Activated CD8-positive, alpha-beta memory T cell treated with anti-CD3 and anti-CD28 coated beads, Interleukin-2, amount 50 U/mL, for 48 hours (primary cell): ENCODE measurements around the gene SPATA3.

Experiments
- DNase-seq: peaks from one replicate; pipeline ENCODE4 v3.0.0-alpha.2; 2020

Gene SPATA3

GRCh38 chr2:231051116-231051515 is 55.2 kb downstream of the SPATA3 start:
- no peak for DNase-seq

GRCh38 chr2:231052494-231053451 is 56.9 kb downstream of the SPATA3 start:
- peak; percentile 92 for DNase-seq

DNA sequence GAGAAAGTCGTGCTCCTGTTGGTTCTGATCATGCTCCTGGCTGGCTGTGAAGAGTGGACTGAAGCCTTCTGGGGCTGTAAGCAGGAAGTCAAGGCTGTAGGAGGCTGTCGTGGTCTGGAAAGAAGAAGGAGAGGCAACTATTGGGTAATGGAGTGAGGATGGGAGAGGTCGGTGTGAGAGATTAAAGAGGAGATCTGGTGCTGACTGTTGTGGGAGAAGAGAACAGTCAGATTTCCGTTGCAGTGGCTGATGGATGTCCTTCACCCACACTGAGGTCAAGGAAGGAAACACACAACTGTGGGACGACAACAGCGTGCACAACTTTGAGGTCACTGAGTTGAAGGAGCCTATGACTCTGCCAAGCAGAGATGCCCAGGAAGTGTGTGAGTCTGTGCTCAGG is 57.9 kb downstream of the SPATA3 start:
- no peak for DNase-seq

- peak; percentile 96 for DNase-seq
These were observed 60.8 kb downstream of the SPATA3 start, which contains the start of gene PSMD1 for GRCh38 chr2:231056453-231057416. Gene PSMD1 (plus strand): TSS chr2:231056867. CDS start chr2:231057026, 159 bp downstream.

DNA sequence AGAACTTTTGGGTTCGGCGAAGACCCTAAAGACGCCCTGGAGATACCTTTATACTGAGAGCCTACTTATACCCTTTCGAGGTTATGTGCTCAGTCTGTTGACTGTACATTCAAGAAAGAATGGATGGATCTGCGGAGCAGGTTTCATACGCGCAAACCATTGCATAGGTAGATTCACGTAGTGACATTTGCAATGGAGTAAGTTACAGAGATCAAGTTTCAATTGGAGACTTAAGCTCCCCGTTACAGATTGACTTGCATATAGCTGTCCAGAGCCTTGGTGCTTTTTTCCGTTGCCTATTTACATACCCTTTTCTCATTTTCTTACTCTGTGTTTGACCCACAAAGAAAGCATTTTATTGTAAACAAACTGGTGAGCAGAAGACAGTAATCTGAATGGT is 61.7 kb downstream of the SPATA3 start:
- no peak for DNase-seq
